ENCODE results near the gene SMC3. TPM values are rescaled to one million over a fixed set of nuclear protein-coding genes. Genes with fewer than 3 reads are reported as not detected.

The SMC3 gene
- total RNA-seq, 6 donors from 2014 or later: 13.7 to 45.9 (median 23.0) TPM

- DNase-seq: no peak
- no peak overlapping the region for H3K4me3 ChIP-seq
- no peak overlapping the region for H3K27ac ChIP-seq
- peaks cover 0 to 27% (median 6%) of the 10 kb centered on the region in 4 donors for H3K27me3 ChIP-seq
- no peaks in the 10 kb centered on the region for H3K9me3 ChIP-seq
- ATAC-seq (ENCODE audit: low FRiP score in 2 of 2): no peak
- peaks cover 0 to 2% (median under 1%) of the 10 kb centered on the region in 4 donors for H3K4me1 ChIP-seq
- 53 to 59% methylated on average over 6 of the region's 6 CpGs for WGBS, 2 donors
- TF ChIP-seq POLR2AphosphoS5 (IDR thresholded peaks at IDR 0.05) (no peak), EP300 (IDR thresholded peaks at IDR 0.05) (no peak), POLR2A (IDR thresholded peaks at IDR 0.05) (no peak), CTCF (IDR thresholded peaks at IDR 0.05) (no peak)
- no peaks in the 10 kb centered on the region for H3K36me3 ChIP-seq
Measured at GRCh38 chr10:110649347-110650264, 82.1 kb downstream of the SMC3 start.

GRCh38 chr10:110650265-110650668, 82.8 kb downstream of the SMC3 start:
- no peaks in the 10 kb centered on the region for H3K9me3 ChIP-seq
- WGBS, 2 donors: 65 to 73% methylated on average over 1 of the region's 1 CpG
- ATAC-seq (ENCODE audit: low FRiP score in 2 of 2) (no peak), DNase-seq (no peak)
- H3K36me3 ChIP-seq: no peaks in the 10 kb centered on the region
- H3K27ac ChIP-seq: no peak overlapping the region
- TF ChIP-seq CTCF (IDR thresholded peaks at IDR 0.05) (no peak), EP300 (IDR thresholded peaks at IDR 0.05) (no peak), POLR2AphosphoS5 (IDR thresholded peaks at IDR 0.05) (no peak), POLR2A (IDR thresholded peaks at IDR 0.05) (no peak)
- peaks cover 0 to 20% (median 0%) of the 10 kb centered on the region in 4 donors for H3K27me3 ChIP-seq
- H3K4me1 ChIP-seq: no peaks in the 10 kb centered on the region
- H3K4me3 ChIP-seq: no peak overlapping the region

DNA sequence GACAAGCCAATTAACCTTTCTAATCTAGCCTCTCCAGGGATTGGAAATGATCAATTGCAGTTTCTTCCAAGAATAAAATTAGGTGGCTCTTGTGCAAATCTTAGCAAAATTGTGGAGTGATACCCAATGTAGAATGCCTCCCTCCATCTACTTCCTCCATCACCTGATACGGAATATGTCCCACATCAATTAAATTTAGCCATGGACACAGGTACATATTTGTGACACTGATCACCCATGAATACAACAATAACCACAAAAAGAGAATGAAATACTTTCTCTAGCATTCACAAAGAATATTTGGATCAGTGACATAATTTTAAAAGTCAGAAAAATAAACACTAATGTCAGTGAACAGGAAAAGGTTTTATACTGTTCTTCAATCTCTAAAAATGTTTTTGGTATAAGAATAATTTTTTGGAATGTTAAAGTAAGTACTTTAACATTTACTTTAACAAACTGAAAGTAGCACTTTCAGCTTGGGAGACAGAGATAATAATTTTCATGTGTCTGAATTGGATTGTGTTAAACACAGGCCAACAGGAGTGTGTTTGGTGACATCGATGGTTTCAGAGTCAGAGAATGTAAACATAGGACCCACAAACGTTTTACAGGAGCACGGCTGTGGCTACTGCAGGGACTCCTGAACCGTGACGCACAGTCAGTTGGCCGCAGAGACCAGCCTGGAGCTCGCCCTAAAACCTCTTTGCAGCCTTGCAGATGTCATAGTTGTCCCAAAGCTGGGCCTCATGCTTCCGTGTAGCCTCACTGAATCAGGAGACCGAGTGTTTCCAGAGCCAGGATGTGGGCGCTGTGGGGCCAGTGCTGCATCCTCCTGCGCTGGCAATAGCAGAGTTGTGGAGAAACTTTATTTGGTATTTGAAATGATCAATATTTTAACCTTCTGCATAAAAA, 83.8 kb downstream of the SMC3 start:
- H3K27me3 ChIP-seq: peaks cover 0 to 13% (median 0%) of the 10 kb centered on the region in 4 donors
- no peaks in the 10 kb centered on the region for H3K9me3 ChIP-seq
- no peak overlapping the region for H3K27ac ChIP-seq
- no peak for ATAC-seq (ENCODE audit: low FRiP score in 2 of 2)
- DNase-seq: no peak
- no peak for TF ChIP-seq POLR2AphosphoS5 (IDR thresholded peaks at IDR 0.05)
- no peak for TF ChIP-seq CTCF (IDR thresholded peaks at IDR 0.05)
- TF ChIP-seq EP300 (IDR thresholded peaks at IDR 0.05): no peak
- TF ChIP-seq POLR2A (IDR thresholded peaks at IDR 0.05): no peak
- no peaks in the 10 kb centered on the region for H3K36me3 ChIP-seq
- no peak overlapping the region for H3K4me3 ChIP-seq
- WGBS, 2 donors: 26 to 36% methylated on average over 11 to 12 of the region's 12 CpGs
- H3K4me1 ChIP-seq: no peaks in the 10 kb centered on the region

DNA sequence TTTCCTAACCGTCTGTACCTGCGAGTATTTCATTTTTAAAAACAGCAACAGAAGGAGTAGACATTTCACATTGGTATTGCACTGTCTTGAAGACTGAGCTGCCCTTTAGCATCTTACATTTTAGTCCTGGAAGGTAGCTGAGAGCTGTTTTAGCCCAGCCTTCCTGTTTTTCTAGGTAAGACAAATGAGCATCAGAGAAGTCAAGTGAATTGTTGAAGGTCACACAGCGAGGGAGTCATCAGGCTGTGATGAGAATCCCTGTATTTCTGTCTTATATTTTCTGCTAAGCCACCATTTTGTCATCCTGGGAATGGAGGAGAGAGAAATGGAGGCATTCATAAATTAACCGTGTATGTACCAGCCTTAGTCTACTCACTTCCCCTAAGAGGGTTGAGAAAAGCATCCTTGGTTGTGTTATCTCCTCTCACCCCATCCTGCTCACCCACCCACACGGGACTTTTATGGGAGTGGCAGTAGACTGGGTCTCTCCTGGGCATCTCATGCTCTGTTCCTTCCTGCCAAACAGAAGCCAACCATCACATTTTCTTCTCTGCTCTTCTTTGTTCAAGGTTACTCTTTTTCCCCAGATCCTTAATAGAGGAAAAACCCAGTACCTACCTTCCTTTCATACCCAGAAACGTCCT, 85.1 kb downstream of the SMC3 start:
- no peak overlapping the region for H3K27ac ChIP-seq
- no peaks in the 10 kb centered on the region for H3K4me1 ChIP-seq
- peaks cover 0 to 10% (median 0%) of the 10 kb centered on the region in 4 donors for H3K27me3 ChIP-seq
- DNase-seq: no peak
- no peaks in the 10 kb centered on the region for H3K9me3 ChIP-seq
- H3K36me3 ChIP-seq: no peaks in the 10 kb centered on the region
- WGBS, 2 donors: 76% methylated on average over 6 of the region's 6 CpGs
- ATAC-seq (ENCODE audit: low FRiP score in 2 of 2): no peak
- no peak for TF ChIP-seq EP300 (IDR thresholded peaks at IDR 0.05)
- TF ChIP-seq POLR2A (IDR thresholded peaks at IDR 0.05): no peak
- TF ChIP-seq POLR2AphosphoS5 (IDR thresholded peaks at IDR 0.05): no peak
- TF ChIP-seq CTCF (IDR thresholded peaks at IDR 0.05): no peak
- no peak overlapping the region for H3K4me3 ChIP-seq

Small RNA genes lying within 50 kb of the gene (small RNA-seq; reads per million reads assigned to genes)
- gene RF00019: 0 reads per million in 4 donors

Other genes starting within 250 kb of the SMC3 start
- gene DUSP5, start 69.8 kb upstream of the SMC3 start, total RNA-seq: 10 to 100 TPM in 3 of 6 donors, 1 to 10 TPM in 3; 1.0 to 19.3 (median 10.0) TPM
- gene RBM20, start 76.6 kb downstream of the SMC3 start, total RNA-seq: 1 to 10 TPM in 3 of 6 donors, under 1 TPM in 3; 0.11 to 7.5 (median 1.5) TPM